Lower leg skin (tissue), 4 donors: Measurements from ENCODE around the gene SEC16A. TPM values are rescaled to one million over a fixed set of nuclear protein-coding genes. Genes with fewer than 3 reads are reported as not detected.

ENCODE experiments used
- DNase-seq, 2 donors: peaks; one replicate each; pipeline ENCODE4 v3.0.0-alpha.2; 2019; ENCODE audit warnings: low spot score in 2 of 2
- H3K4me3 ChIP-seq: fragments of 200-600 bp; sonication (generic); 2 replicates; pipeline ENCODE4 v1.5.1; 2017; ENCODE audit warnings: mild to moderate bottlenecking, low read depth; ENCODE audit not compliant: poor library complexity, severe bottlenecking
- CTCF ChIP-seq, 3 donors: fragments of 450-650 bp; IDR thresholded peaks; one replicate each; pipeline ENCODE4 v1.5.1; 2016; ENCODE audit warnings: antibody characterized with exemption in 3 of 3, mild to moderate bottlenecking in 3 of 3, moderate library complexity in 2 of 3
- POLR2A ChIP-seq, 2 donors: fragments of 450-650 bp; IDR thresholded peaks; one replicate each; pipeline ENCODE4 v1.6.1; 2016 to 2017; ENCODE audit warnings: antibody characterized with exemption in 2 of 2, mild to moderate bottlenecking in 1 of 2, moderate library complexity in 1 of 2
- WGBS, 2 donors: methylation state at CpG; one replicate each; pipeline ENCODE4 v1.1.5; 2018; 5-methylcytosine and 5-hydroxymethylcytosine counted together
- intact Hi-C: fragments of 100-400 bp; cut with DNase I; formaldehyde crosslinking; loops from one replicate; pipeline ENCODE4 v1.15.0; 2023; ENCODE audit warnings: low total_unique reads
- total RNA-seq, 4 donors: library from RNA; depleted of rRNA; stranded (reverse); fragments of >200 nt; gene quantifications; one replicate each; pipeline ENCODE4 v1.1.0, GENCODE V29; 2016

SEC16A gene
- total RNA-seq, 4 donors from 2014 or later = 58.4 to 77.8 (median 58.5) TPM

- WGBS, 2 donors = 91 to 92% methylated on average over 23 of the region's 23 CpGs
- no peak for TF ChIP-seq POLR2A (IDR thresholded peaks at IDR 0.05)
- TF ChIP-seq CTCF (IDR thresholded peaks at IDR 0.05) = no peak
- intact Hi-C loops = no loop called here
- no peak for DNase-seq
- no peak overlapping the region for H3K4me3 ChIP-seq
Measured at GRCh38 chr9:136460772-136461325, 22.0 kb downstream of the SEC16A start.

- 92 to 95% methylated on average over 28 of the region's 28 CpGs for WGBS, 2 donors
- no peak for DNase-seq
- intact Hi-C loops = no loop called here
- H3K4me3 ChIP-seq = no peak overlapping the region
- TF ChIP-seq POLR2A (IDR thresholded peaks at IDR 0.05) (no peak), CTCF (IDR thresholded peaks at IDR 0.05) (no peak)
Measured at GRCh38 chr9:136459425-136459824, 23.4 kb downstream of the SEC16A start.

GRCh38 chr9:136457326-136457725, 25.5 kb downstream of the SEC16A start:
- H3K4me3 ChIP-seq = no peak overlapping the region
- WGBS, 2 donors = 93 to 98% methylated on average over 20 to 24 of the region's 24 CpGs
- TF ChIP-seq POLR2A (IDR thresholded peaks at IDR 0.05) (no peak), CTCF (IDR thresholded peaks at IDR 0.05) (no peak)
- no peak for DNase-seq
- intact Hi-C loops = no loop called here

- 80 to 87% methylated on average over 9 of the region's 9 CpGs for WGBS, 2 donors
- TF ChIP-seq CTCF (IDR thresholded peaks at IDR 0.05) (no peak), POLR2A (IDR thresholded peaks at IDR 0.05) (no peak)
- H3K4me3 ChIP-seq = no peak overlapping the region
- DNase-seq = no peak
- intact Hi-C loops = no loop called here
Measured at GRCh38 chr9:136456258-136456657, 26.6 kb downstream of the SEC16A start.

GRCh38 chr9:136455043-136456002, 27.5 kb downstream of the SEC16A start:
- H3K4me3 ChIP-seq = no peak overlapping the region
- WGBS, 2 donors = 92 to 94% methylated on average over 40 to 43 of the region's 43 CpGs
- intact Hi-C loops = no loop called here
- no peak for DNase-seq
- TF ChIP-seq POLR2A (IDR thresholded peaks at IDR 0.05) = no peak
- TF ChIP-seq CTCF (IDR thresholded peaks at IDR 0.05) = no peak
